Measurements from ENCODE around the gene LHFPL6.
A peak's percentile ranks its signal among the peaks of the same experiment; 100 is the strongest.

LHFPL6 gene

GRCh38 chr13:39455521-39456175 lies 147.3 kb downstream of the LHFPL6 start:
- DNase-seq, result no peak

GRCh38 chr13:39452834-39453233 lies 150.2 kb downstream of the LHFPL6 start:
- DNase-seq, result no peak

GRCh38 chr13:39452417-39452816 lies 150.6 kb downstream of the LHFPL6 start:
- no peak for DNase-seq

- no peak for DNase-seq
Observed at GRCh38 chr13:39451860-39452301, 151.1 kb downstream of the LHFPL6 start.

- peak; percentile 22 for DNase-seq
Observed at GRCh38 chr13:39451301-39451700, 151.7 kb downstream of the LHFPL6 start.

DNA sequence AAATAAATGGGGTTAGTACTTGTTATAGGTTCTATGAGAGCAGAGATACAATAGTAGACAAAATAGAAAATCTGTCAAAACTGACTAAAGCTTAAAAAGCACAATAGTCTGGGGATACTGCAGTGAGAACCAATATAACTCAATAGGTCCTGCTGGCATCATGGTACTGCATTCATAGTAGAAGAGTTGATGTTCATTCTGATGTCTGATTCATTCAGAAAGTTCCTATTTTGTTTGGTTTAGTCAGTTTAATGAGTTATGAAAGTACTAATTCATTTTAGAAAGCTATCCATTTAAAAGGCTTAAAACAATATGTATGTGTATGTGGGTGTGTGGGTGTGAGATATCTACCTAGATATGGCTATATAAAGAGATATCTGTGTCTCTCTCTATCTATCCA lies 152.8 kb downstream of the LHFPL6 start:
- no peak for DNase-seq

DNA sequence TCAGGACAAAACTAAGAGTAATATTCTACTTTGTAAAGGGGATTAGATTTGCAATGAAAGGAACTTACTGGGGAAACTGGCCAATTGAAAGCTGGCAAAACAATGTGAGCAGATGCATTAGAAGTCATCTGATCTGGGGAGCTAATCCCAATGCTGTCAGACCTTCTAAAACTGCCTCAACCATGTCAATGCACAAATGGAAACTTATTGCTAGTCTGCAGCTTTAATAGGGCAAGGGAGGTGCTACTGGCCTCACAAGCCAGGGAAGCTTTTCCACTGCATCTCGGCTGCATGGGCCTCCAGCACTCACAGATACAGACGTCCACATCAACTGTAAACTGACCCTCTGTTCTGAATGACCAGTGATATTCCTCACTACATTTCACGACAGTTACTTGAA lies 154.2 kb downstream of the LHFPL6 start:
- DNase-seq, result no peak

DNA sequence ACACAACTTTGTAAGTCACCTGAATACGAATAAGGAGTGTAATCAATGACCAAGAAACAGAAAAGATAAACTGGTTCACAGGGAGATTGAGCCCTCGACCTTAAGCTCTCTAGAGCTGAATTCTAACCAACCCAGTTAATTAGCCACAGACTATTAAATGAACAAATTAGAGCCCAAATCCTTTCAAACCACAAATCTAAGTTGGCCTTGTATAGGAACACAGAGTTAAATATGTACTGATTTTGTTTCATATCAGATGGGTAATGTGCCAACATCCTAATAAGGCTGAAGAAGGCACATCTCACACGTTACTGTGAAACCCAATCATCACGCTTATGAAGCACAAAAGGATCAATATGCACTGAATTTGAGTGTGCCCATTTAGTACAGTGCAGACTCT lies 156.1 kb downstream of the LHFPL6 start:
- DNase-seq, result no peak

DNA sequence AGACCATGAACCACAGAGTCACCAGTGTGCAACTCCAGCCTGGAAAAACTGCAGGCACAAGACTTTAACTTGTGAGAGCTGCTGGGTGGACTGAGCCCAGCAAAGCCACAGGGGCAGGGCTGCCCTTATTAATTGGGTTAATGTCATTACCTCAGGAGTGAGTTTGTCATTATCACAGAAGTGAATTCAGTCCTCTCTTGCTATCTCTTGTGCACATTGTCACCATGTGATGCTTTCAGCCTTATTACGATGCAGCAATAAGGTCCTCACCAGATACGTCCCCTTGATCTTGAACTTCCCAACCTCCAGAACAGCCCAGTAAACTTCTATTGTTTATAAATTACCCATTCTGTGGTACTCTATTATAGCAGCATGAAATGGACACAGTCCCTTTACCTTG lies 158.1 kb downstream of the LHFPL6 start:
- DNase-seq, result no peak

DNA sequence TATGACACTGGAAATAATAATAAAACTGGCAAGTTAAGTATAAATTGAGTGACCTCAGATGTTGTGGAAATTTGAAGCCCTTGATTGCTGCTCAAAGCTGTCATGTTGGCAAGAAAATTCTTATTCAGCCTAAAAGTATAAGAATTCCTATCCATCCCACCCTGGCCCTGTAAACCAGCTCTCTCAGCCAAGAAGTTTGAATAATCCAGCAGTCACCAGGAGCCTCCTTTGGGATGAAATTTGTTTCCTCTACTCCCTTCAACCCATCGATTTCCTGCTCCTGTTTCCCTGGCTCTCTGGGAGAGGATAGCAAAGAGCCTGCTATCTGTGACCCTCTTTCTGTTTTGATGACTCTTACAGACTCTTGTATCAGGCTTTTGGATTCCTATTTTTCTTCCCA lies 169.3 kb downstream of the LHFPL6 start:
- DNase-seq, result no peak

GRCh38 chr13:39432196-39432595 lies 170.8 kb downstream of the LHFPL6 start:
- DNase-seq, result no peak

DNA sequence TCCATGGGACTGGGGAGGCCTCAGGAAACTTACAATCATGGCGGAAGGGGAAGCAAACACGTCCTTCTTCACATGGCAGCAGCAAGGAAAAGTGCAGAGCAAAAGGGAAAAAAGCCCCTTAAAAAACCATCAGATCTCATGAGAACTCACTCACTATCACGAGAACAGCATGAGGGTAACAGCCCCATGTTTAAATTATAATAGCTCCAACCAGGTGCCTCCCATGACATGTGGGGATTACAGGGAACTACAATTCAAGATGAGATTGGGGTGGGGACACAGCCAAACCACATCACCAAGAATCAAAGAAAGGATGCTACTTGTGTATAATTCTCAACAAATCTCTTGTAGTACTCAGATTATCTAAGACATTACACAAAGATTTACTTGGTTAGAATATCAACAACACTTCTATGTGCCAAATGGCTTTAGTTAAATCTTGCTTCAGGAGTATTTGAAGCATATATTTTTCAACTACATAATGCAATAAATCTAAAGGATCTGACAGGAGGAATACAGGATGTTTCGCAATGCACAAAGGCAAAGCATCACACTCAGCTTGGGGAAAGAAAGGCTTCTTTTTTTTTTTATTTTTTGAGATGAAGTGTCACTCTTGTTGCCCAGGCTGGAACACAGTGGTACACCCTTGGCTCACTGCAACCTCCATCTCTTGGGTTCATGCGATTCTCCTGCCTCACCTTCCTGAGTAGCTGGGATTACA lies 180.0 kb downstream of the LHFPL6 start:
- DNase-seq, result no peak

DNA sequence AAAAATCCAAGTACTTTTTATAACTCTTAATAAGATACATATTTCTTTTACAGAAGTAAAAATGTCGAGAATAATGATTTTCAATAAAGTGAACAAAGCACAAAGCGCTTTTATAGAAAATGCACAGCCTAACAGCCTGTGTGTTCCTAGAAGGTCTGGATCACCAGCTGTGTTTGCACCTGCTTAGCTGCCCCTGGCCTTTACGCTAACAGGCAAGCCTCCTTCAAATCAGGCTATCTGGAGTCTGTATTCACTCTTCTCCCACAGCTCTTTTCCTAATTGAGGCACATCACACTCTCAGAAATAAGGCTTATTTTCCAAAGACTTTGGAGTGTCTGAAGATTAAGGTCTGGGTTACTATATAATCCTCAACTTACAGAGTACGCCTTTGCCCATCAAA lies 183.1 kb downstream of the LHFPL6 start:
- no peak for DNase-seq

DNA sequence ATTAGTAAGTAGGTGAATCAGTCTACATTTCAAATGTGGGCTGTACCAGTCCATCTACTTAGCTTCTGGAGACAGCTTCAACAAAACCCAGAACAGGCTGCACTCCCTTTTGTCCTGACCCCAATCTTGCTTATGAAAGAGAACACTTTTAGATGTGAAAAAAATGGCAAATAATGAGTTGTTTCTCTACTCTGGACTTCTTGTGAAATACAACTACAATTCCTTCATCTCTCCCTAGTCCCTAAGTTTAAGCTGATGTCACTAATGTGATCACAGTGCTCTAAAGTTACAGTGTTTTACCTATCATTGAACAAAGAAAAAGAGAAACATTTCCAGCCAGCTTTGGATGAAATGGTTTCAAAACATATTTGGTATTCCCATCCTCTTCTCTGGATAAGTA lies 183.9 kb downstream of the LHFPL6 start:
- no peak for DNase-seq

- DNase-seq, result no peak
Observed at GRCh38 chr13:39418424-39418823, 184.6 kb downstream of the LHFPL6 start.

DNA sequence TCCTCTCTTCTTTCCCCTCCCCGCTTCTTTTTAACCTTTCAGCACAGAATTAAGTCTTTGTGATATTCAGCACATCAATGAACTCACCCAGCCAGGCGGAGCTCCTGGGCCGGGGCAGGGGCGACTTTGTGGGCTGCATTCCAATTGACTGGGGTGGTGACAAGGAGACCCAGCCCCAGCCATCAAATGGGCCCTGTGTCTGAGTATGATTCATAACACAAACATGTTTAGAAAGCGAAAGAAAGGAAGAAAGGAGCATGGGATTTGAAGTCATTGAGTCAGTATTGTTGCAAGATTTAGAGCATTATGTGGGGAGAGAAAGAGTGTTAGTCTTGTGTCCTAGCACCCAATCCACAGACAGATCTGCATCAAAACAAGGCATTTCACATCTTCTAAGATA lies 185.3 kb downstream of the LHFPL6 start:
- no peak for DNase-seq

DNA sequence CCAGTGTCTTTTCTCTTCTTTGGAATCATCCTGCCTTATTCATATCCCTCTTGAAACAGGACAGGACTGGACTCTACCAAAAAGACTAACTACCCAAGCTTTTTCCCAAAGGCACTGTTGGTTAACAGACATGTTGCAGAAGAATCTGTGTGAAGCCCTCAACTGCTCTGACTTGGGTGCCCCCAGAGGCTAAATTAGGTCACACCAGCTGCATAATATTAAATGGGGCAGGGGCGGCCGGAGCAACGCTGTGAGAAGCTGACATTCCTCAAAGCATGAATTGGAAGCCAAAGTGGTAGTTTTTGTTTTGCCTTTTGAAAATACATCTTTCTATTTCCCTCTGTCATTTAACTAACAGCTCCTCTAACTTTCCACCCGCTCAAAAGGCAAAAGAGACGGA lies 185.9 kb downstream of the LHFPL6 start:
- DNase-seq, result no peak

- DNase-seq, result peak; percentile 11
Observed at GRCh38 chr13:39415008-39415802, 187.8 kb downstream of the LHFPL6 start.

- DNase-seq, result no peak
Observed at GRCh38 chr13:39414339-39414738, 188.7 kb downstream of the LHFPL6 start.

DNA sequence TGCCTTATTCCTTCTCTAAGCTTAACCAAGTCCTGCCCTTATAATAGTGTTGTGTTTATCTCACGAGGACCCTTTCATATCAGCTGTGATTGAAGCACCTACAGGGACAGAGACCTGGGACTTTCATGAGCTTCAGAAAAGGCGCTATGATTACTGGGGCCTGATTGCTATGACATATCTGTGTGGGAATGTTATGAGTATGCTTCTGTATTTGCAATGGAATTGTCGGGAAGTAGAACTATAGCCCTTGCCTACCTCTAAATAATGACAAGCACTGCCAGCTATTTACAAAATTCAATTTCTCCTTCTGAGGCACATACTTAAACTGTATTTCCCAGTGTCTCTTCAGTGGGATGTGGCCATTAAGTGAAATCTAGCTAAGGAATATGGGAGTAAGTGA lies 191.5 kb downstream of the LHFPL6 start:
- DNase-seq, result no peak

- no peak for DNase-seq
Observed at GRCh38 chr13:39410964-39411363, 192.0 kb downstream of the LHFPL6 start.

- no peak for DNase-seq
Observed at GRCh38 chr13:39410096-39410901, 192.7 kb downstream of the LHFPL6 start.

GRCh38 chr13:39408512-39408911 lies 194.5 kb downstream of the LHFPL6 start:
- no peak for DNase-seq
